CD4-positive, alpha-beta T cell (primary cell): ENCODE results near the gene SLC16A13. TPM values are rescaled to one million over a fixed set of nuclear protein-coding genes. Genes with fewer than 3 reads are reported as not detected.

Experiments
- ATAC-seq: fragments of 200-7000 bp; cut with Tn5 transposase; one replicate; pipeline ENCODE4 v1.10.0; 2022; ENCODE audit warnings: mild to moderate bottlenecking; ENCODE audit not compliant: poor library complexity
- CTCF ChIA-PET: fragments of 350-600 bp; sonication (Branson Sonifier 250); formaldehyde crosslinking; loops from one replicate; lab custom pipeline; 2021; ENCODE audit warnings: antibody characterized with exemption, inconsistent platforms; lab: Charles Lee
- POLR2A ChIA-PET: fragments of 350-600 bp; sonication (Branson Sonifier 250); formaldehyde crosslinking; loops from one replicate; lab custom pipeline; 2021; ENCODE audit warnings: antibody characterized with exemption, inconsistent platforms; lab: Charles Lee
- DNase-seq, 14 experiments: peaks; one replicate each; pipeline ENCODE4 v3.0.0-alpha.2; 2013 to 2020; ENCODE audit warnings: mixed read lengths in 2 of 14
- H3K27ac ChIP-seq, 2 donors: one replicate each; pipeline versions ENCODE4 v1.5.1 to v1.7.0; 2013; ENCODE audit warnings: low read length in 2 of 2, low read depth in 1 of 2, mild to moderate bottlenecking in 1 of 2
- H3K27me3 ChIP-seq, 2 experiments: 1 replicate in 1 of 2; 2 replicates in 1 of 2; pipeline versions ENCODE4 v1.6.1 to v1.7.0; 2013; ENCODE audit warnings: low read length in 2 of 2, control low read depth in 1 of 2, mild to moderate bottlenecking in 1 of 2, moderate library complexity in 1 of 2; ENCODE audit not compliant: insufficient read depth in 2 of 2, control insufficient read depth in 1 of 2
- H3K36me3 ChIP-seq: one replicate; pipeline ENCODE4 v1.6.1; 2013; ENCODE audit warnings: low read length, control low read depth; ENCODE audit not compliant: insufficient read depth
- H3K4me1 ChIP-seq: one replicate; pipeline ENCODE4 v1.6.1; 2013; ENCODE audit warnings: low read length, control low read depth; ENCODE audit not compliant: insufficient read depth
- H3K4me3 ChIP-seq: one replicate; pipeline ENCODE4 v1.5.1; 2013; ENCODE audit warnings: mild to moderate bottlenecking, low read length, moderate library complexity
- H3K9me3 ChIP-seq, 2 experiments: 1 replicate in 1 of 2; 2 replicates in 1 of 2; pipeline versions ENCODE4 v1.6.1 to v1.7.0; 2013; ENCODE audit warnings: low read length in 2 of 2, mild to moderate bottlenecking in 2 of 2, control low read depth in 1 of 2, moderate library complexity in 1 of 2; ENCODE audit not compliant: control insufficient read depth in 1 of 2, insufficient read depth in 1 of 2
- H3K27ac Mint-ChIP-seq: one replicate; pipeline ENCODE4 v1.8.0; 2020; ENCODE audit warnings: mixed read lengths
- H3K27me3 Mint-ChIP-seq: one replicate; pipeline ENCODE4 v1.8.0; 2021; ENCODE audit warnings: mixed read lengths
- H3K36me3 Mint-ChIP-seq: one replicate; pipeline ENCODE4 v1.8.0; 2021; ENCODE audit warnings: low read depth, mixed read lengths
- H3K4me1 Mint-ChIP-seq: one replicate; pipeline ENCODE4 v1.8.0; 2021; ENCODE audit warnings: low read depth, mixed read lengths
- H3K4me3 Mint-ChIP-seq: one replicate; pipeline ENCODE4 v1.8.0; 2020; ENCODE audit warnings: mild to moderate bottlenecking, mixed read lengths
- H3K9me3 Mint-ChIP-seq: one replicate; pipeline ENCODE4 v1.8.0; 2020; ENCODE audit warnings: mixed read lengths
- intact Hi-C, 2 experiments: fragments of 100-400 bp; cut with DNase I in 1 of 2; cut with micrococcal nuclease in 1 of 2; formaldehyde crosslinking; loops; one replicate each; pipeline versions ENCODE4 v1.15.1 to v1.9.0; 2023 to 2025; cut with DNase I, micrococcal nuclease
- total RNA-seq, 174 experiments: library from RNA in 2 of 174; stranded (reverse) in 2 of 174; gene quantifications; one replicate each; pipeline ENCODE4 v1.2.3 and lab custom pipeline; 2021 to 2026
- TF ChIP-seq, protein P1 (sequence below): fragments of 200-600 bp; IDR thresholded peaks from one replicate; pipeline ENCODE4 v1.8.0; 2022; ENCODE audit warnings: antibody characterized with exemption, mild to moderate bottlenecking

The SLC16A13 gene
- total RNA-seq, 2 experiments from 2014 or later, result 2.3 to 2.4 TPM

- no peak for ATAC-seq
- H3K4me1 ChIP-seq, result no peaks in the 10 kb centered on the region
- no peak overlapping the region for H3K4me3 Mint-ChIP-seq
- no peaks in the 10 kb centered on the region for H3K4me1 Mint-ChIP-seq
- no peak overlapping the region for H3K4me3 ChIP-seq
- H3K27ac ChIP-seq, result no peak overlapping the region
- intact Hi-C loops, result no loop called here
- H3K27me3 ChIP-seq, result no peaks in the 10 kb centered on the region
- DNase-seq, result no peak
- peaks cover 15% of the 10 kb centered on the region for H3K9me3 Mint-ChIP-seq
- no peaks in the 10 kb centered on the region for H3K27me3 Mint-ChIP-seq
- H3K36me3 Mint-ChIP-seq, result no peaks in the 10 kb centered on the region
- ChIA-PET CTCF (no interaction called here), POLR2A (no interaction called here)
- H3K36me3 ChIP-seq, result no peaks in the 10 kb centered on the region
- no peak overlapping the region for H3K27ac Mint-ChIP-seq
- TF ChIP-seq, protein P1, sequence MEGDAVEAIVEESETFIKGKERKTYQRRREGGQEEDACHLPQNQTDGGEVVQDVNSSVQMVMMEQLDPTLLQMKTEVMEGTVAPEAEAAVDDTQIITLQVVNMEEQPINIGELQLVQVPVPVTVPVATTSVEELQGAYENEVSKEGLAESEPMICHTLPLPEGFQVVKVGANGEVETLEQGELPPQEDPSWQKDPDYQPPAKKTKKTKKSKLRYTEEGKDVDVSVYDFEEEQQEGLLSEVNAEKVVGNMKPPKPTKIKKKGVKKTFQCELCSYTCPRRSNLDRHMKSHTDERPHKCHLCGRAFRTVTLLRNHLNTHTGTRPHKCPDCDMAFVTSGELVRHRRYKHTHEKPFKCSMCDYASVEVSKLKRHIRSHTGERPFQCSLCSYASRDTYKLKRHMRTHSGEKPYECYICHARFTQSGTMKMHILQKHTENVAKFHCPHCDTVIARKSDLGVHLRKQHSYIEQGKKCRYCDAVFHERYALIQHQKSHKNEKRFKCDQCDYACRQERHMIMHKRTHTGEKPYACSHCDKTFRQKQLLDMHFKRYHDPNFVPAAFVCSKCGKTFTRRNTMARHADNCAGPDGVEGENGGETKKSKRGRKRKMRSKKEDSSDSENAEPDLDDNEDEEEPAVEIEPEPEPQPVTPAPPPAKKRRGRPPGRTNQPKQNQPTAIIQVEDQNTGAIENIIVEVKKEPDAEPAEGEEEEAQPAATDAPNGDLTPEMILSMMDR, result no peak
- H3K9me3 ChIP-seq, result peaks cover 16 to 17% of the 10 kb centered on the region in 2 experiments
Observed at GRCh38 chr17:7070712-7071111, 34.9 kb downstream of the SLC16A13 start.

DNA sequence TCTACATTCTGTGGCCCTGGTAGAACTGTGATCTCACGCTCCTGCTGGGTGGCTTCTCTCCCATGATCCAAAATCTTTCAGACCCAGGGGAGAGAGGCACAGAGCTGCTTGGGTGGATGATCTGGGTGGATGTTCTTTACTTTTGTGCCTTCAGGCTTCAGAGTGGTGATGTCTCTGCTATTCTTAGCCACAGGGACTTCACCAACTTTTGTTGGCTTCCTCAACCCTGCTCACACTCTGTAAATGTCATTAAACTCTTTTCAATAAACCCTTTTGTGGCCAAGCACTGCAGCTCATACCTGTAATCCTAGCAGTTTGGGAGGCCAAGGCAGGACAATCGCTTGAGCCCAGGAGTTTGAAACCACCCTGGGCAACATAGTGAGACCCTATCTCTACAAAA is 36.6 kb downstream of the SLC16A13 start:
- no peaks in the 10 kb centered on the region for H3K4me1 Mint-ChIP-seq
- H3K4me3 Mint-ChIP-seq, result no peak overlapping the region
- ATAC-seq (no peak), DNase-seq (no peak)
- peaks cover 14 to 15% of the 10 kb centered on the region in 2 experiments for H3K9me3 ChIP-seq
- H3K27me3 ChIP-seq, result no peaks in the 10 kb centered on the region
- H3K27ac ChIP-seq, result no peak overlapping the region
- H3K27me3 Mint-ChIP-seq, result no peaks in the 10 kb centered on the region
- peaks cover 12% of the 10 kb centered on the region for H3K9me3 Mint-ChIP-seq
- no peaks in the 10 kb centered on the region for H3K36me3 ChIP-seq
- intact Hi-C loops, result no loop called here
- H3K27ac Mint-ChIP-seq, result no peak overlapping the region
- ChIA-PET POLR2A (no interaction called here), CTCF (interaction anchor here (0.9 kb wide), 1 partner anchor 20 kb away, joined by 3 read pairs; no protein-coding TSS in a partner anchor)
- no peak overlapping the region for H3K4me3 ChIP-seq
- no peaks in the 10 kb centered on the region for H3K4me1 ChIP-seq
- TF ChIP-seq, protein P1, result no peak
- no peaks in the 10 kb centered on the region for H3K36me3 Mint-ChIP-seq

GRCh38 chr17:7074931-7075330 is 39.1 kb downstream of the SLC16A13 start:
- Mint-ChIP-seq H3K27ac (no peak overlapping the region), H3K4me1 (no peaks in the 10 kb centered on the region), H3K27me3 (no peaks in the 10 kb centered on the region), H3K9me3 (no peaks in the 10 kb centered on the region), H3K4me3 (no peak overlapping the region), H3K36me3 (no peaks in the 10 kb centered on the region)
- DNase-seq (no peak), ATAC-seq (no peak)
- CTCF ChIA-PET, result interaction anchor here (0.6 kb wide), 1 partner anchor 1920 kb away, joined by 3 read pairs; no protein-coding TSS in a partner anchor
- Histone ChIP-seq H3K27ac (no peak overlapping the region), H3K36me3 (no peaks in the 10 kb centered on the region), H3K4me1 (no peaks in the 10 kb centered on the region), H3K27me3 (no peaks in the 10 kb centered on the region), H3K4me3 (no peak overlapping the region), H3K9me3 (peaks cover 0 to 3% of the 10 kb centered on the region in 2 experiments)
- TF ChIP-seq, protein P1, result no peak
- POLR2A ChIA-PET, result no interaction called here
- intact Hi-C loops, result loop anchor here in 1 of 2 experiments (5.0 kb wide), 1 partner anchor 42 kb away; no protein-coding TSS in a partner anchor
